IPS DF 4.7 (cell line): Measurements from ENCODE around the gene FIZ1.

ENCODE experiments used
- DNase-seq: peaks from one replicate; pipeline ENCODE4 v3.0.0-alpha.2; 2013; ENCODE audit warnings: low spot score; ENCODE audit errors: extremely low read depth

FIZ1 gene

GRCh38 chr19:55599468-55599841 is at the start of gene FIZ1:
FIZ1 (minus strand) TSS chr19:55599517; CDS start chr19:55597865, 1,652 bp downstream.
- DNase-seq, result no peak

- DNase-seq, result no peak
Observed at GRCh38 chr19:55648585-55649267, 49.4 kb upstream of the FIZ1 start.

- DNase-seq, result no peak
Observed at GRCh38 chr19:55647732-55648584, 48.6 kb upstream of the FIZ1 start, which contains the start of gene CCDC106. CCDC106 (plus strand) TSS chr19:55648212; CDS start chr19:55649047, 835 bp downstream.

- no peak for DNase-seq
Observed at GRCh38 chr19:55646889-55647731, 47.8 kb upstream of the FIZ1 start.

- DNase-seq, result no peak
Observed at GRCh38 chr19:55645512-55645881, 46.2 kb upstream of the FIZ1 start.

GRCh38 chr19:55644842-55645511 is 45.7 kb upstream of the FIZ1 start:
- no peak for DNase-seq

- DNase-seq, result no peak
Observed at GRCh38 chr19:55644191-55644833, 45.0 kb upstream of the FIZ1 start.

- DNase-seq, result no peak
Observed at GRCh38 chr19:55643887-55644176, 44.5 kb upstream of the FIZ1 start.

- DNase-seq, result no peak
Observed at GRCh38 chr19:55643003-55643886, 43.9 kb upstream of the FIZ1 start, which contains the start of gene ZNF581. ZNF581 (plus strand) TSS chr19:55643649; CDS start chr19:55644572, 923 bp downstream.

GRCh38 chr19:55642153-55643002 is 43.1 kb upstream of the FIZ1 start:
- DNase-seq, result no peak

- DNase-seq, result no peak
Observed at GRCh38 chr19:55641426-55642152, 42.3 kb upstream of the FIZ1 start.

GRCh38 chr19:55640577-55641425 is 41.5 kb upstream of the FIZ1 start, which contains the start of gene ZNF580:
ZNF580 (plus strand) TSS chr19:55641002; CDS start chr19:55642509, 1,507 bp downstream.
- DNase-seq, result no peak

- no peak for DNase-seq
Observed at GRCh38 chr19:55640043-55640576, 40.8 kb upstream of the FIZ1 start.

GRCh38 chr19:55638864-55639359 is 39.6 kb upstream of the FIZ1 start:
- DNase-seq, result no peak

- no peak for DNase-seq
Observed at GRCh38 chr19:55637534-55637933, 38.2 kb upstream of the FIZ1 start.

GRCh38 chr19:55636723-55637122 is 37.4 kb upstream of the FIZ1 start:
- no peak for DNase-seq
